HG02642 (cell line): ENCODE results near the gene GFY.

Experiments used
- ATAC-seq: cut with Tn5 transposase; IDR thresholded peaks from one replicate; pipeline ENCODE4 v1.9.1; 2021; ENCODE audit warnings: mild to moderate bottlenecking; ENCODE audit not compliant: unreplicated experiment, poor library complexity

Gene GFY

GRCh38 chr19:49425178-49425577, at the start of gene GFY:
TSS of gene GFY (plus strand) at chr19:49425388. CDS start at chr19:49426431, 1,043 bp downstream.
- ATAC-seq, result no peak

DNA sequence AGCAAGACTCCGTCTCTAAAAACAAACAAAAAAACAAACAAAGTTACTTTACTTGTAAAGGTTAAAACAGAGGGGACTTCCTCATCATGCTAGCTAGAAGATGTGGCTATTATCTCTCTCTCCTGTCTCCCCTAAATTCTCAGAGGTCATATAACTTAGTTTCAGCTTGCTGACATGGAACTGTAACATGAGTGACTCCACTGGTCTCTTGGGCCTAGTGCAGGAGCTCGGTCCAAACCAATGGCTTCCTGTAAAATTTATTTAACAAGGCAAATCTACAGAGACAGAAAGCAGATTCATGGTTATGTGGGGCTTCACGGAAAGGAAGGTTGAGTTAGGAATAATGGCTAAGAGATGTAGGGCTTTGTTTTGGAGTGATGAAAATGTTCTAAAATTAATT, 46.7 kb upstream of the GFY start:
- ATAC-seq, result no peak

DNA sequence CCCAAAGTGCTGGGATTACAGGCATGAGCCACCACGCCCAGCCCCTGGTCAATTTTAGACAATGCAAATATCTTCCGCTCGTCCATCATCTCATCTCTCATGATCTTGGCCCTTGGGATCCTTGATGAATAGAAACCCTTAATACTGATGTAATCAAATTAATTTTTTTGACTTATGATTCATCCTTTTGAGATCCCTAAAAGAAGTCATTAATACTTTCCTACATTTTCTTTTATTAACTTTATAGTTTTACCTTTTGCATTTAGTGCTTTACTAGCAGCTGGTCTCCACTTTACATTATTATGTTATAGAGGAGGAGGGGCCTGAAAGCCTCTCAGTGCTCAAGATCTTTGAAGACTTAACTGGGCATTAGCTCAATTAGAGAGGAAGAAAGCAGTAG, 44.8 kb upstream of the GFY start:
- no peak for ATAC-seq

GRCh38 chr19:49382639-49383038, 42.5 kb upstream of the GFY start:
- no peak for ATAC-seq

DNA sequence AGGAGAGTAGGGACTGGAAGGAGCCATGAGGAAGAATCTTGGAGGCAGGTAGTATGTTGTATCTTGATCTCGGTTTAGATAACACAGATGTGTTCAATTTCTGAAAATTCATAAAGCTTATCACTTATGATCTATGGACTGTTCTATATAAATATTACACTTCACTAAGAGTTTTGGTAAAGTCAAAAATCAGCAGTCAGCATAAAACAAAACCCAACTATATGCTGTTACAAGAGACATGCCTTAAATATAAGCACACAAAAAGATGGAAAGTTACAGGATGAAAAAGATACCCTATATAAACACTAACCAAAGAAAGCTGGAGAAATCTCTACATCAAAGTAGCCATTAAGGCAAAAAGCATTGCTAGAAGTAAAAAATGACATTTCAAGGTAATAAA, 41.6 kb upstream of the GFY start:
- ATAC-seq, result no peak

GRCh38 chr19:49387936-49388372, 37.2 kb upstream of the GFY start, which contains the start of gene KASH5:
TSS of gene KASH5 (plus strand) at chr19:49388249. CDS start at chr19:49390884, 2,635 bp downstream.
- no peak for ATAC-seq

DNA sequence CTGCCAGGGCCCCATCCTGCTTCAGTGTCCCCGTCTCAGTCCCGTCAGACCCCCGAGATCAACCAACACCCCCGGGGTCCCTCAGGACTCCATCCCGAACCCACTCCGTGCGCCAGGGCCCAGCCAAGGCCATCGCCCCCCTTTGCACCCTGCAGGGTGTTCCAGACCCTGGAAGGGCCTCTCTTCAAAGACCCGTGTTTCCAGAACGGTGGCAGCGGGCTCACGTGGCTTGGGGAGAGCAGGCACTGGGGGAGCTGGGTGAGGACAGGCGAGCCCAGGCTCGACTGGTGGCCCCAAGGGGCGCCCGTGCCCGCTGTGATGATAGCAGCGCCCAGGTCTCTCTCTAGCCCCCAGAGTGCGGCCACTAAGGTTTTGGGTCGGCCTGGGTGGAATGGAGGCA, 35.8 kb upstream of the GFY start:
- no peak for ATAC-seq

- no peak for ATAC-seq
These were observed 34.9 kb upstream of the GFY start for GRCh38 chr19:49390131-49390928.

GRCh38 chr19:49390929-49391359, 34.2 kb upstream of the GFY start:
- ATAC-seq, result no peak

DNA sequence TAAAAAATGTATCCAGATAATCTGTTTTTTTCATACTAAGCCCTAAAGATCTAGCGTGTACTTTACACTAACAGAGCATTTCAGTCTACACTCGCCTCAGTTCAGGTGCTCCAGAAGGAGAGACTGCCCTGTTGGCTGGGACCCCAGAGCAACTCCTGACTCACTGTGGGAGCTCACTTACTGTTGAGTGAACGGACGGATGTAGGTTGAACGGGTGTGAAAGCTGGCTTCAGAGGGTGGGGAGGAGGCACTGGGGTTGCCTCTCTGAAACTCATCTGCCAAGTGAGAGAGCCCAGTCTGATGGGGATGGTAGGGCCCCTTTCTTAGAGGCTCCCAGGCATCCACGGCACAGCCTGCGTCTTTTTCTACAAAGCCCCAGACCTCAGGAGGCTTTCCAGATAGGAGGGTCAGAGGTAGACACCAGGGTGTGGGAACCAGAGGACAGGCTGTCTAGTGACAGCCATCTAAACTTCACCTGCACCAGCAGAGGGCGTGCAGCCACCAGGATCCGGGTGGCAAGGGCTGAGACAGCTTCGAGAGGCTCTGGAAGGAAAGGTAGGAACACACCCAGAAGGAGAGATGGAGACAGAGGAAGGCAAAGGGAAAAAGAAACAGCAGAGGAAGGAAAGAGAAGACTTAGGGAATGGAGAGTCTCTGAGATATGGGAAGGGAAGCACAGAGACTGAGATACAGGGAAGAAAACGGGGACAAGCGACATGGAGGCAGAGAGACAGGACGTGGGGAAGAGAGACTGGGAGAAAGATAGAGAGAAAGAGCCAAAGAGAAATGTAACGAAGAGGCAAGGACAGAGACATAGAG, 33.4 kb upstream of the GFY start:
- no peak for ATAC-seq

DNA sequence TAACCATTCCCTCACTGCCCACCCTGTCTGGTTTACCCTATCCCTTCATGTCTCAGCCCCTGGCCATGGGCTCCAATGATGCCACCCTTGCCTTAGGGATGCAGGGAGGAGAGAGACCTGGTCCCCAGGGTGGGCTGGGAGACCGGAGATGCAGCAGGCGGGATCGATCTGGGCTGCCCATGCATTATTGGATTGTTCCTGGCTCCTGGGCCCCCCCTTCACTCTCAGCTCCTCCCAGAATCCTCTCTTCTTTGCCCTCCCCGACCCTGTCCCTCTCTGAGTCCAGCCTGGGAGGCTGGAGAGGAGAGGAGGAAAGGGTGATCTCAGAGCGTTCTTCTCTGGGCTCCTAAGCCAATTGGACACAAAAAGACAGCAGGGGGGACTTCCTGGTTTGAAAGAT, 31.3 kb upstream of the GFY start:
- ATAC-seq, result no peak

- ATAC-seq, result no peak
These were observed 29.4 kb upstream of the GFY start for GRCh38 chr19:49395581-49396407.

DNA sequence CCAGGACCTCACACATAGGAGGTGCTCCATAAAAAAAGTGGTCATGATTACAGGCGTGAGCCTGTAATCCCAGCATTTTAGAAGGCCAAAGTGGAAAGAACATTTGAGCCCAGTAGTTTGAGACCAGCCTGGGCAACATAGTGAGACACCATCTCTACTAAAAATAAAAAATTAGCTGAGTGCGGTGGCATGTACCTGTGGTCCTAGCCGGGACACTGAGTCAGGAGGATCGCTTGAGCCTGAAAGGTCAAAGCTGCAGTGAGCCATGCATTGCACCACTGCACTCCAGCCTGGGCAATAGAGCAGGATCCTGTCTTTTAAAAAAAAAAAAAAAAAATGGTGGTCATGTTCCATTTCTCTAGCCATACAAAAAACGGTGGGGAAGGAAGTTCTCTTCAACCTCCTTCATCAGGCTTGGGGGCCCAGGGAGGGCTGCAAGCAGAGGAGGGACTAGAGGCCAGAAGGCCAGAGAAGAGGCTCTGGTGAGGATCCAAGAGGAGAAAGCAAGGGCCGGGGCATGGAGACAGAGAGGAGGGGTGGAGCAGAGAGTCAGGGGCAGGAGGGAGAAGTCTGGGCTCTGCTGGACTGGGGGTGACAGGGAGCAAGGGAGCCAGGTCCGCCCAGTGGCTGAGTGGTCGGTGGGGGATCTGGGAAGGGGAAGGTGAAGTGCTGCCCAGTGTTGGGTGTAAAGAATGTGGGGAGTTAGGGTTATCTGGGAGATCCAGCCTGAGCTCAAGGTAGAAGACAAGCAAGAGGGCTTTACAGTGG, 28.3 kb upstream of the GFY start:
- no peak for ATAC-seq

- ATAC-seq, result no peak
These were observed 27.1 kb upstream of the GFY start for GRCh38 chr19:49398001-49398615.

DNA sequence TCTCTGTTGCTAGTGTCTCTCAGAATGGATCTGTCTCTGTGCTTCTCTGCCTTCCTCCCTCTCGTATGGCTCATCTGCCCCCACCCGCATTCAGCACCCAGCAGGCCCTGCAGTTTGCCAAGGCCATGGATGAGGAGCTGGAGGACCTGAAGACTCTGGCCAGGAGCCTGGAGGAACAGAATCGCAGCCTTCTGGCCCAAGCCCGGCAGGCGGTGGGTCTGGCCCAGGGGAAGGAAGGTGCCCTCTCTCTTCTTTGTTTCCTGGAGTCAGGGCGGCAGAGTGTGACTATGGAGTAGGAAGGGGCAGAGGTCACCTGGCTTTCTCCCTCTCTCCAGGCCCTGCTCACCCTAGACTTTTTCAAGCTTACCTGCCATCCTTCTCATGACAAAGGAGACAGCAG, 26.3 kb upstream of the GFY start:
- no peak for ATAC-seq

- ATAC-seq, result no peak
These were observed 25.2 kb upstream of the GFY start for GRCh38 chr19:49400029-49400428.

GRCh38 chr19:49403404-49404187, 21.6 kb upstream of the GFY start:
- no peak for ATAC-seq

GRCh38 chr19:49407079-49407478, 18.1 kb upstream of the GFY start:
- ATAC-seq, result no peak
